ENCODE results near the gene WNT1.

GRCh38 chr12:49019120-49019430, 41.0 kb downstream of the WNT1 start:
- TF ChIP-seq POLR2A (IDR thresholded peaks at IDR 0.05), result no peak
- TF ChIP-seq, protein P1, sequence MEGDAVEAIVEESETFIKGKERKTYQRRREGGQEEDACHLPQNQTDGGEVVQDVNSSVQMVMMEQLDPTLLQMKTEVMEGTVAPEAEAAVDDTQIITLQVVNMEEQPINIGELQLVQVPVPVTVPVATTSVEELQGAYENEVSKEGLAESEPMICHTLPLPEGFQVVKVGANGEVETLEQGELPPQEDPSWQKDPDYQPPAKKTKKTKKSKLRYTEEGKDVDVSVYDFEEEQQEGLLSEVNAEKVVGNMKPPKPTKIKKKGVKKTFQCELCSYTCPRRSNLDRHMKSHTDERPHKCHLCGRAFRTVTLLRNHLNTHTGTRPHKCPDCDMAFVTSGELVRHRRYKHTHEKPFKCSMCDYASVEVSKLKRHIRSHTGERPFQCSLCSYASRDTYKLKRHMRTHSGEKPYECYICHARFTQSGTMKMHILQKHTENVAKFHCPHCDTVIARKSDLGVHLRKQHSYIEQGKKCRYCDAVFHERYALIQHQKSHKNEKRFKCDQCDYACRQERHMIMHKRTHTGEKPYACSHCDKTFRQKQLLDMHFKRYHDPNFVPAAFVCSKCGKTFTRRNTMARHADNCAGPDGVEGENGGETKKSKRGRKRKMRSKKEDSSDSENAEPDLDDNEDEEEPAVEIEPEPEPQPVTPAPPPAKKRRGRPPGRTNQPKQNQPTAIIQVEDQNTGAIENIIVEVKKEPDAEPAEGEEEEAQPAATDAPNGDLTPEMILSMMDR (IDR thresholded peaks at IDR 0.05), result no peak
